ENCODE data around the gene RGS3. TPM values are rescaled to one million over a fixed set of nuclear protein-coding genes. Genes with fewer than 3 reads are reported as not detected.

RGS3 gene
- total RNA-seq, 1 donor from 2014 or later, result 66.2 TPM

- H3K4me3 ChIP-seq, result no peak overlapping the region
- peak overlapping the region; percentile 48 for H3K27ac ChIP-seq
- H3K4me1 ChIP-seq, result peaks cover 5% of the 10 kb centered on the region
- no peak for TF ChIP-seq CTCF (IDR thresholded peaks at IDR 0.05)
- no peaks in the 10 kb centered on the region for H3K36me3 ChIP-seq
- H3K27me3 ChIP-seq (ENCODE audit: low read depth), result no peaks in the 10 kb centered on the region
- H3K9me3 ChIP-seq, result no peaks in the 10 kb centered on the region
- ATAC-seq, result no peak
- DNase-seq, result no peak
- intact Hi-C loops (cut with DNase I), result no loop called here
These were observed 163.4 kb downstream of the RGS3 start for GRCh38 chr9:113626735-113627495.

- Histone ChIP-seq H3K27ac (no peak overlapping the region), H3K4me1 (peaks cover 12% of the 10 kb centered on the region), H3K9me3 (no peaks in the 10 kb centered on the region), H3K27me3 (ENCODE audit: low read depth) (no peaks in the 10 kb centered on the region), H3K36me3 (no peaks in the 10 kb centered on the region), H3K4me3 (no peak overlapping the region)
- no peak for TF ChIP-seq CTCF (IDR thresholded peaks at IDR 0.05)
- DNase-seq (no peak), ATAC-seq (no peak)
- intact Hi-C loops (cut with DNase I), result no loop called here
These were observed 165.1 kb downstream of the RGS3 start for GRCh38 chr9:113628621-113629020.

- H3K4me3 ChIP-seq, result no peak overlapping the region
- intact Hi-C loops (cut with DNase I), result no loop called here
- peaks cover 12% of the 10 kb centered on the region for H3K4me1 ChIP-seq
- TF ChIP-seq CTCF (IDR thresholded peaks at IDR 0.05), result no peak
- no peaks in the 10 kb centered on the region for H3K27me3 ChIP-seq (ENCODE audit: low read depth)
- no peaks in the 10 kb centered on the region for H3K36me3 ChIP-seq
- no peaks in the 10 kb centered on the region for H3K9me3 ChIP-seq
- no peak for DNase-seq
- ATAC-seq, result no peak
- H3K27ac ChIP-seq, result no peak overlapping the region
These were observed 167.0 kb downstream of the RGS3 start for GRCh38 chr9:113630386-113631136.

GRCh38 chr9:113631137-113631765 is 167.7 kb downstream of the RGS3 start:
- intact Hi-C loops (cut with DNase I), result no loop called here
- peak overlapping the region; percentile 21 for H3K27ac ChIP-seq
- ATAC-seq, result no peak
- H3K4me3 ChIP-seq, result no peak overlapping the region
- no peaks in the 10 kb centered on the region for H3K27me3 ChIP-seq (ENCODE audit: low read depth)
- peaks cover 12% of the 10 kb centered on the region for H3K4me1 ChIP-seq
- no peak for DNase-seq
- TF ChIP-seq CTCF (IDR thresholded peaks at IDR 0.05), result no peak
- H3K36me3 ChIP-seq, result no peaks in the 10 kb centered on the region
- no peaks in the 10 kb centered on the region for H3K9me3 ChIP-seq

- ATAC-seq (no peak), DNase-seq (no peak)
- no peaks in the 10 kb centered on the region for H3K9me3 ChIP-seq
- no peak overlapping the region for H3K4me3 ChIP-seq
- peak overlapping the region; percentile 21 for H3K27ac ChIP-seq
- peaks cover 12% of the 10 kb centered on the region for H3K4me1 ChIP-seq
- intact Hi-C loops (cut with DNase I), result no loop called here
- no peaks in the 10 kb centered on the region for H3K36me3 ChIP-seq
- no peaks in the 10 kb centered on the region for H3K27me3 ChIP-seq (ENCODE audit: low read depth)
- no peak for TF ChIP-seq CTCF (IDR thresholded peaks at IDR 0.05)
These were observed 168.5 kb downstream of the RGS3 start for GRCh38 chr9:113631871-113632665.

Measured in lower lobe of right lung (tissue), 2 donors.